NCI-H1417 treated with DMSO at 0.1 percent for 48 hours (cell line): ENCODE data around the gene ZNF74.

Experiments
- DNase-seq: peaks from one replicate; lab custom pipeline; 2025; lab: John Stamatoyannopoulos, UW

ZNF74 gene

GRCh38 chr22:20420157-20420842, 26.3 kb downstream of the ZNF74 start:
- no peak for DNase-seq

- DNase-seq = no peak
Measured at GRCh38 chr22:20421507-20421874, 27.5 kb downstream of the ZNF74 start.

- DNase-seq = no peak
Measured at GRCh38 chr22:20422271-20423007, 28.5 kb downstream of the ZNF74 start.

- DNase-seq = no peak
Measured at GRCh38 chr22:20423008-20423905, 29.3 kb downstream of the ZNF74 start.

- DNase-seq = no peak
Measured at GRCh38 chr22:20423906-20424551, 30.1 kb downstream of the ZNF74 start.

- DNase-seq = no peak
Measured at GRCh38 chr22:20424568-20424931, 30.6 kb downstream of the ZNF74 start.

- no peak for DNase-seq
Measured at GRCh38 chr22:20424932-20425565, 31.1 kb downstream of the ZNF74 start.

GRCh38 chr22:20425566-20426258, 31.8 kb downstream of the ZNF74 start:
- DNase-seq = no peak

GRCh38 chr22:20426259-20426615, 32.3 kb downstream of the ZNF74 start:
- no peak for DNase-seq

- no peak for DNase-seq
Measured at GRCh38 chr22:20427104-20427944, 33.4 kb downstream of the ZNF74 start.

GRCh38 chr22:20427945-20428417, 34.0 kb downstream of the ZNF74 start:
- no peak for DNase-seq

- no peak for DNase-seq
Measured at GRCh38 chr22:20428496-20429253, 34.7 kb downstream of the ZNF74 start.

- DNase-seq = no peak
Measured at GRCh38 chr22:20429254-20430100, 35.5 kb downstream of the ZNF74 start.

GRCh38 chr22:20430101-20430719, 36.3 kb downstream of the ZNF74 start:
- DNase-seq = no peak

- DNase-seq = no peak
Measured at GRCh38 chr22:20430720-20431510, 37.0 kb downstream of the ZNF74 start.

- no peak for DNase-seq
Measured at GRCh38 chr22:20431511-20432192, 37.7 kb downstream of the ZNF74 start.
